Activated naive CD8-positive, alpha-beta T cell treated with anti-CD3 and anti-CD28 coated beads for 36 hours (primary cell): ENCODE results near the gene AKAP17A. TPM values are rescaled to one million over a fixed set of nuclear protein-coding genes. Genes with fewer than 3 reads are reported as not detected.

Experiments used
- DNase-seq: peaks from one replicate; pipeline ENCODE4 v3.0.0; 2021
- H3K27ac Mint-ChIP-seq: one replicate; pipeline ENCODE4 v1.8.0; 2022; ENCODE audit warnings: mild to moderate bottlenecking, moderate library complexity, mixed read lengths
- H3K27me3 Mint-ChIP-seq: one replicate; pipeline ENCODE4 v1.8.0; 2022; ENCODE audit warnings: mild to moderate bottlenecking, mixed read lengths
- H3K36me3 Mint-ChIP-seq: one replicate; pipeline ENCODE4 v1.8.0; 2021; ENCODE audit warnings: mild to moderate bottlenecking, mixed read lengths
- H3K4me1 Mint-ChIP-seq: one replicate; pipeline ENCODE4 v1.8.0; 2021; ENCODE audit warnings: mixed read lengths
- H3K4me3 Mint-ChIP-seq: one replicate; pipeline ENCODE4 v1.8.0; 2022; ENCODE audit warnings: mild to moderate bottlenecking, moderate library complexity, mixed read lengths
- H3K9me3 Mint-ChIP-seq: one replicate; pipeline ENCODE4 v1.8.0; 2022; ENCODE audit warnings: mixed read lengths
- total RNA-seq, 2 experiments: library from RNA; stranded (reverse); gene quantifications; one replicate each; pipeline ENCODE4 v1.2.3, GENCODE V29; 2021

The AKAP17A gene
- total RNA-seq, 2 experiments from 2014 or later, result 48.2 to 49.2 TPM

DNA sequence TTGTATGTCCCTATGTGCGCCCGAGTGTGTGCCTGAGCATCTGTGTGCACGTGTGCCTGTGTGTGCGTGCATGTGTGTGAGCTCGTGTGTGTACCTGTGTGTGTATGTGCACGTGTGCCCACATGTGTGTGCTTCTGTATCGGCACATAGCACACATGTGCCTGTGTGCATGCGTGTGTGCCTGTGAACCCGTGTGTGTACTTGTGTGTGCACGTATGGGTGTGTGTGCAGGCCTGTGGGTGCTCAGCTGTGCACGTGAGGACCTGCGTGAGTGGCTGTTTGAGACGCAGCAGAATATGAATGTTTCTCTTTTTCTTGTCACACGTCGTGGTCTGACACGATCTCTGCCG is 4.3 kb downstream of the AKAP17A start:
- H3K4me1 Mint-ChIP-seq, result peaks cover 16% of the 10 kb centered on the region
- DNase-seq, result no peak
- peaks cover 34% of the 10 kb centered on the region for H3K36me3 Mint-ChIP-seq
- no peaks in the 10 kb centered on the region for H3K9me3 Mint-ChIP-seq
- no peaks in the 10 kb centered on the region for H3K27me3 Mint-ChIP-seq
- no peak overlapping the region for H3K27ac Mint-ChIP-seq
- H3K4me3 Mint-ChIP-seq, result no peak overlapping the region

GRCh38 chrX:1596676-1597344 is 5.4 kb downstream of the AKAP17A start:
- Mint-ChIP-seq H3K36me3 (peaks cover 41% of the 10 kb centered on the region), H3K27me3 (no peaks in the 10 kb centered on the region), H3K9me3 (no peaks in the 10 kb centered on the region), H3K4me1 (peaks cover 16% of the 10 kb centered on the region), H3K4me3 (no peak overlapping the region), H3K27ac (no peak overlapping the region)
- no peak for DNase-seq

GRCh38 chrX:1597345-1598020 is 6.1 kb downstream of the AKAP17A start:
- H3K27ac Mint-ChIP-seq, result no peak overlapping the region
- no peaks in the 10 kb centered on the region for H3K27me3 Mint-ChIP-seq
- H3K4me1 Mint-ChIP-seq, result peaks cover 16% of the 10 kb centered on the region
- H3K9me3 Mint-ChIP-seq, result no peaks in the 10 kb centered on the region
- H3K4me3 Mint-ChIP-seq, result no peak overlapping the region
- no peak for DNase-seq
- peaks cover 47% of the 10 kb centered on the region for H3K36me3 Mint-ChIP-seq

- Mint-ChIP-seq H3K4me1 (peaks cover 12% of the 10 kb centered on the region), H3K9me3 (no peaks in the 10 kb centered on the region), H3K27me3 (no peaks in the 10 kb centered on the region), H3K36me3 (peaks cover 48% of the 10 kb centered on the region), H3K27ac (no peak overlapping the region), H3K4me3 (no peak overlapping the region)
- no peak for DNase-seq
These were observed 6.8 kb downstream of the AKAP17A start for GRCh38 chrX:1598021-1598875.

DNA sequence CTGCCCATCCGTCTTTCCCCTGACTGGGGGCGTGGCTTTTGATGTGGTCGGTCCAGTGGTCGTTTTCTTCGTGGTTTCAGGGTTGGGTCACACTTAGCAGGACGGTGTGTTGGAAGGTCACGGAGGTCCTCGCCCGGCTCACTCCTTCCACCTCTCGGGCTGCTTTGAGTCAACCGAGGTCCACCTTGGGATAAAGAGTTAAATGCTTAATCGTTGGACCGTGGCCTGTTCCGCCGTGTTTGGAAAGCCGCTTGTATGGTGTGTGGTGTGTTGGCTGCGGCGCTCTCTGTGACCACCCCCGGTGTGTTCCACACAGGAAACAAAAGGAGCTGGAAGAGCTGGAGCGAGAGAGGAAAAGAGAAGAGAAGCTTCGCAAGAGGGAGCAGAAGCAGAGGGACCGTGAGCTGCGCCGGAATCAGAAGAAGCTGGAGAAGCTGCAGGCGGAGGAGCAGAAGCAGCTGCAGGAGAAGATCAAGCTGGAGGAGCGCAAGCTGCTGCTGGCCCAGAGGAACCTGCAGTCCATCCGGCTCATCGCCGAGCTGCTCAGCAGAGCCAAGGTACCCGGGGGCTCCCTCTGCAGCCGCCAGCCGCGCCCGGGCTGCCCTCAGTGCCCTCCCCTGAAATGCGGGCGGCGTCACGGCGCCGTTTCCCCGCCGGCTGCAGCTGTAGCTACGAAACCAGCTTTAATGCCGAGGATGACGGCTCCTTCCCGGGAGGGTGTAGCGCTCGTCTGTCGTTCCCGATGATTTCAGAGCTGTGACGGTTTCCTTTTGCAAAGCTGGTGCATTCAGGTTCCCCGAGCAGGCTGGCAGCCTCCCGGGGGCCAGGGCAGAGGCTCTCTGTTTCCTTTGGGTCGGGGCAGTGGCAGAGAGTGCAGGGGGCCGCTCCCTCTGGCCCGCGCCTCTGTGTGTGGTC is 7.7 kb downstream of the AKAP17A start:
- H3K27ac Mint-ChIP-seq, result no peak overlapping the region

DNA sequence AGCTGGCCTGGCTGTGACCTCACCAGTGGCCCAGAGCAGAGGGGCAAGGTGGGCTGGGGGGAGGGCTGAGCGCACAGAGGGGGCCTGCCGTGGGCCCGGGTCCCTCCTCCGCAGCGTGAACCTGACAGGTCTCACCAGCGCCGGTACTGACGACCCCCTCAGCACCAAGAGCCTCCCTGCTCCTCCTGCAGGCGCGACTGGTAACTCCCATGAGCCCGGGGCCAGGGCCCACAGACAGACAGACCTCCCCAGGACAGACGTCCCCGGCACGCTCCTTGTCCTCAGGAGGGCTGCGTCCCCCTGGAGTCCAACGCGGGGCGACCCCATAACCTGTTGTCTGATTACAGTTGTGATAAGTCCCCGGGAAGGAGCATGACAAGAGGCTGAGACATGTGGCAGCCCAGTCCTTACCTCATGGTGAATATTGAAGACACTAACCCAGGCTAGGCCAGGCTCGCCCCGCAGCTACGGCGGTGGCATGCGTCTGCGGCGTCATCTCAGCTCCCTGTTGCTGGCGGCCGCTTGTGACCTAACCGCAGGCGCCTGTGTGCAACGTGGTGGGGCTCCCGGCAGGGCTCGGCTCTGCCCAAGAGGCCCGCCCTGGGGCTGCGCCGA is 8.5 kb downstream of the AKAP17A start:
- Mint-ChIP-seq H3K27me3 (no peaks in the 10 kb centered on the region), H3K4me1 (peaks cover 2% of the 10 kb centered on the region), H3K4me3 (no peak overlapping the region), H3K36me3 (peaks cover 48% of the 10 kb centered on the region), H3K9me3 (no peaks in the 10 kb centered on the region), H3K27ac (no peak overlapping the region)
- no peak for DNase-seq

More for the DNA sequence above, 7.7 kb downstream of the AKAP17A start:
- DNase-seq, result no peak
- H3K36me3 Mint-ChIP-seq, result peaks cover 45% of the 10 kb centered on the region
- peaks cover 5% of the 10 kb centered on the region for H3K4me1 Mint-ChIP-seq
- H3K4me3 Mint-ChIP-seq, result no peak overlapping the region
- no peaks in the 10 kb centered on the region for H3K9me3 Mint-ChIP-seq
- H3K27me3 Mint-ChIP-seq, result no peaks in the 10 kb centered on the region

DNA sequence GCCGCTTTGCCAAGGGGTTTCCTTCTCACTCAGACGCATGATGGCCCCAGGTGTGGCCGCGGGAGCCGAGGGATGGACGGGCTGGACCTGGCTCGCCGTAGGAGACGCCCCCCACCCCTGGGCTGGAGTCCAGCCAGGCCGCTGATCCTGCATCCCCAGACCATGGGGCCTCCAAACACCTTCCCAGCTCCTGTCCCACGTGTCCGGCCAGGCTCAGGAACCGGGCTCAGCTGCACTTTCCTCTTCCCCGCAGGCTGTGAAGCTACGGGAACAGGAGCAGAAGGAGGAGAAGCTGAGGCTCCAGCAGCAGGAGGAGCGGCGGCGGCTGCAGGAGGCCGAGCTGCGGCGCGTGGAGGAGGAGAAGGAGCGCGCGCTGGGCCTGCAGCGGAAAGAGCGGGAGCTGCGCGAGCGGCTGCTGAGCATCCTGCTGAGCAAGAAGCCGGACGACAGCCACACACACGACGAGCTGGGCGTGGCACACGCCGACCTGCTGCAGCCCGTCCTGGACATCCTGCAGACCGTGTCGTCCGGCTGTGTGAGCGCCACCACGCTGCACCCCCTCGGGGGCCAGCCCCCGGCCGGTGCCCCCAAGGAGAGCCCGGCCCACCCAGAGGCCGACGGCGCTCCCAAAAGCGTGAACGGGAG is 9.1 kb downstream of the AKAP17A start:
- DNase-seq, result no peak
- Mint-ChIP-seq H3K4me1 (no peaks in the 10 kb centered on the region), H3K27me3 (no peaks in the 10 kb centered on the region), H3K36me3 (peaks cover 45% of the 10 kb centered on the region), H3K27ac (no peak overlapping the region), H3K9me3 (no peaks in the 10 kb centered on the region), H3K4me3 (no peak overlapping the region)

- H3K9me3 Mint-ChIP-seq, result no peaks in the 10 kb centered on the region
- no peaks in the 10 kb centered on the region for H3K27me3 Mint-ChIP-seq
- peaks cover 45% of the 10 kb centered on the region for H3K36me3 Mint-ChIP-seq
- no peak overlapping the region for H3K4me3 Mint-ChIP-seq
- DNase-seq, result no peak
- H3K4me1 Mint-ChIP-seq, result no peaks in the 10 kb centered on the region
- no peak overlapping the region for H3K27ac Mint-ChIP-seq
These were observed 9.8 kb downstream of the AKAP17A start for GRCh38 chrX:1601051-1601767.

- Mint-ChIP-seq H3K36me3 (peaks cover 45% of the 10 kb centered on the region), H3K9me3 (no peaks in the 10 kb centered on the region), H3K4me1 (no peaks in the 10 kb centered on the region), H3K27me3 (no peaks in the 10 kb centered on the region), H3K27ac (no peak overlapping the region), H3K4me3 (no peak overlapping the region)
- no peak for DNase-seq
These were observed 10.3 kb downstream of the AKAP17A start for GRCh38 chrX:1601768-1602085.

DNA sequence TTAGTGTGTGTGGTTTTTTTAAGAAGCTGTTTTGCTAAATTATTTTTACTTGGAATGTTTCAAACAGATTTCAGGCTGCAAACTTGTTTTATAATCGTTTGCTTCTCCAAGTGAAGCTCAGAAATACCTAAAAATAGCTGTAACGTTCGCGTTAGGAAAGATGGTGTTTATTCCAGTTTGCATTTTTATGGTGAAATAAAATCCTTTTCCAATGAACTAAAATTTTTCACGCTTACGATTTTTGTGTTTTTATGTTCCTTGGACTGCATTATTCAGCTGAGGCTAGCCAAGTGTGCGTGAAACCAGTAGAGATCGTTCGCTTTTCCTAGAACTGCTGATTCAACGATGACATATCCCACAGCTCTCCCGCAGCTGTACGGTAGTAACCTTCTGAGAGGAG is 10.9 kb downstream of the AKAP17A start:
- no peak overlapping the region for H3K27ac Mint-ChIP-seq
- H3K27me3 Mint-ChIP-seq, result no peaks in the 10 kb centered on the region
- peaks cover 41% of the 10 kb centered on the region for H3K36me3 Mint-ChIP-seq
- no peaks in the 10 kb centered on the region for H3K9me3 Mint-ChIP-seq
- H3K4me3 Mint-ChIP-seq, result no peak overlapping the region
- no peaks in the 10 kb centered on the region for H3K4me1 Mint-ChIP-seq
- no peak for DNase-seq

GRCh38 chrX:1606496-1606895 is 15.1 kb downstream of the AKAP17A start:
- Mint-ChIP-seq H3K27ac (no peak overlapping the region), H3K4me3 (no peak overlapping the region), H3K27me3 (no peaks in the 10 kb centered on the region), H3K9me3 (no peaks in the 10 kb centered on the region), H3K4me1 (peaks cover 2% of the 10 kb centered on the region), H3K36me3 (peaks cover 24% of the 10 kb centered on the region)
- DNase-seq, result no peak

DNA sequence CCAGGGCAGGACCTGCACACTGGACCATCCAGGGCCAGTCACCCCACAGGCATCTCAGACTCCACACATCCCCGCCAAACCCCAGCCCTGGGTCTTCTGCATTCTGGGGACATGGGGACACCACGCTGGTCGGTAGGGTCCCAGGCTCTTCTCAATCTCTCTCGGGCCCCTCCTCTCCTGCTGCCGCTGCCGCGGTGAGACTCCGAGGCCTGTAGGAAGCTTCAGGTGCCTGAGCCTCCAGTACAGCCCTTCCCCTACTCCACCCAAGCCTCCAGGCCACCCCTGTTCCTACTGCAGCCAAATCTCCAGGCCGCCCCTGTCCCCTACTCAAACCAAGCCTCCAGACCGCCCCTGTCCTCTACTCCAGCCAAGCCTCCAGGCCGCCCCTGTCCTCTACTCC is 17.9 kb downstream of the AKAP17A start:
- H3K27ac Mint-ChIP-seq, result no peak overlapping the region

GRCh38 chrX:1609762-1610161 is 18.4 kb downstream of the AKAP17A start:
- H3K9me3 Mint-ChIP-seq, result no peaks in the 10 kb centered on the region
- H3K36me3 Mint-ChIP-seq, result peaks cover 3% of the 10 kb centered on the region
- H3K4me3 Mint-ChIP-seq, result no peak overlapping the region
- H3K4me1 Mint-ChIP-seq, result peaks cover 2% of the 10 kb centered on the region
- no peak for DNase-seq
- H3K27me3 Mint-ChIP-seq, result no peaks in the 10 kb centered on the region
- no peak overlapping the region for H3K27ac Mint-ChIP-seq

More for the DNA sequence above, 17.9 kb downstream of the AKAP17A start:
- no peaks in the 10 kb centered on the region for H3K27me3 Mint-ChIP-seq
- H3K36me3 Mint-ChIP-seq, result peaks cover 5% of the 10 kb centered on the region
- no peak for DNase-seq
- H3K9me3 Mint-ChIP-seq, result no peaks in the 10 kb centered on the region
- peaks cover 2% of the 10 kb centered on the region for H3K4me1 Mint-ChIP-seq
- H3K4me3 Mint-ChIP-seq, result no peak overlapping the region
